Glutamatergic neuron (in vitro differentiated cells): Measurements from ENCODE around the gene GABRR1. TPM values are rescaled to one million over a fixed set of nuclear protein-coding genes. Genes with fewer than 3 reads are reported as not detected.
"Not testable (repeated sequence)": the region's sequence is repeated elsewhere in the genome, so short reads cannot be mapped to it uniquely, and the experiment has no call there.

Experiments used
- DNase-seq: peaks from one replicate; pipeline ENCODE4 v3.0.0; 2022
- H3K27ac Mint-ChIP-seq: one replicate; pipeline ENCODE4 v1.8.0; 2020; ENCODE audit warnings: mild to moderate bottlenecking, mixed read lengths, inconsistent platforms; ENCODE audit not compliant: unreplicated experiment
- H3K27me3 Mint-ChIP-seq: one replicate; pipeline ENCODE4 v1.8.0; 2020; ENCODE audit warnings: mild to moderate bottlenecking, moderate library complexity, mixed read lengths, inconsistent platforms; ENCODE audit not compliant: unreplicated experiment
- H3K36me3 Mint-ChIP-seq: one replicate; pipeline ENCODE4 v1.8.0; 2020; ENCODE audit warnings: mild to moderate bottlenecking, mixed read lengths, inconsistent platforms; ENCODE audit not compliant: unreplicated experiment
- H3K4me1 Mint-ChIP-seq: one replicate; pipeline ENCODE4 v1.8.0; 2020; ENCODE audit warnings: mild to moderate bottlenecking, low read depth, mixed read lengths, inconsistent platforms; ENCODE audit not compliant: unreplicated experiment
- H3K4me3 Mint-ChIP-seq: one replicate; pipeline ENCODE4 v1.8.0; 2020; ENCODE audit warnings: mild to moderate bottlenecking, mixed read lengths, inconsistent platforms; ENCODE audit not compliant: unreplicated experiment
- H3K9me3 Mint-ChIP-seq: one replicate; pipeline ENCODE4 v1.8.0; 2020; ENCODE audit warnings: mild to moderate bottlenecking, moderate library complexity, mixed read lengths, inconsistent platforms; ENCODE audit not compliant: unreplicated experiment
- CTCF ChIP-seq: fragments of 200-600 bp; sonication (generic); IDR thresholded peaks from one replicate; pipeline ENCODE4 v1.5.0; 2021; ENCODE audit not compliant: partially characterized antibody, unreplicated experiment
- total RNA-seq: library from RNA; stranded (reverse); fragmentation: NEBNext Ultra II Directional; extraction: Animal tissue kit (Norgen Biotek cat#: 25700); gene quantifications from one replicate; pipeline ENCODE4 v1.2.1, GENCODE V29; 2021; ENCODE audit not compliant: unreplicated experiment

GABRR1 gene
- total RNA-seq, 1 donor from 2014 or later = not detected

- TF ChIP-seq CTCF = no peak
- no peaks in the 10 kb centered on the region for H3K36me3 Mint-ChIP-seq
- peaks cover 1% of the 10 kb centered on the region for H3K4me1 Mint-ChIP-seq
- no peak overlapping the region for H3K27ac Mint-ChIP-seq
- no peak overlapping the region for H3K4me3 Mint-ChIP-seq
- H3K9me3 Mint-ChIP-seq = no peaks in the 10 kb centered on the region
- DNase-seq = no peak
- no peaks in the 10 kb centered on the region for H3K27me3 Mint-ChIP-seq
Measured at GRCh38 chr6:89242574-89243330, 25.6 kb upstream of the GABRR1 start.

GRCh38 chr6:89239338-89239737, 22.2 kb upstream of the GABRR1 start:
- Mint-ChIP-seq H3K4me3 (no peak overlapping the region), H3K9me3 (no peaks in the 10 kb centered on the region), H3K4me1 (peaks cover 1% of the 10 kb centered on the region), H3K36me3 (no peaks in the 10 kb centered on the region), H3K27me3 (peaks cover 3% of the 10 kb centered on the region), H3K27ac (no peak overlapping the region)
- DNase-seq = no peak
- TF ChIP-seq CTCF = peak; percentile 31

- Mint-ChIP-seq H3K4me1 (no peaks in the 10 kb centered on the region), H3K27ac (no peak overlapping the region), H3K36me3 (peaks cover 8% of the 10 kb centered on the region), H3K9me3 (no peaks in the 10 kb centered on the region), H3K4me3 (no peak overlapping the region), H3K27me3 (peaks cover 3% of the 10 kb centered on the region)
- TF ChIP-seq CTCF = no peak
- no peak for DNase-seq
Measured at GRCh38 chr6:89237158-89237557, 20.0 kb upstream of the GABRR1 start.

- not testable (repeated sequence) for H3K4me1 Mint-ChIP-seq, H3K9me3 Mint-ChIP-seq, DNase-seq, H3K27me3 Mint-ChIP-seq, H3K4me3 Mint-ChIP-seq, H3K27ac Mint-ChIP-seq
- H3K36me3 Mint-ChIP-seq = peaks cover 13% of the 10 kb centered on the region
Measured at GRCh38 chr6:89233605-89234004, 16.4 kb upstream of the GABRR1 start.

- Mint-ChIP-seq H3K4me1 (no peaks in the 10 kb centered on the region), H3K9me3 (peaks cover 4% of the 10 kb centered on the region), H3K27me3 (no peaks in the 10 kb centered on the region), H3K4me3 (no peak overlapping the region), H3K36me3 (no peaks in the 10 kb centered on the region), H3K27ac (no peak overlapping the region)
- DNase-seq = no peak
- no peak for TF ChIP-seq CTCF
Measured at GRCh38 chr6:89222712-89223039, 5.5 kb upstream of the GABRR1 start.
